Measurements from ENCODE around the gene ATL1.

DNA sequence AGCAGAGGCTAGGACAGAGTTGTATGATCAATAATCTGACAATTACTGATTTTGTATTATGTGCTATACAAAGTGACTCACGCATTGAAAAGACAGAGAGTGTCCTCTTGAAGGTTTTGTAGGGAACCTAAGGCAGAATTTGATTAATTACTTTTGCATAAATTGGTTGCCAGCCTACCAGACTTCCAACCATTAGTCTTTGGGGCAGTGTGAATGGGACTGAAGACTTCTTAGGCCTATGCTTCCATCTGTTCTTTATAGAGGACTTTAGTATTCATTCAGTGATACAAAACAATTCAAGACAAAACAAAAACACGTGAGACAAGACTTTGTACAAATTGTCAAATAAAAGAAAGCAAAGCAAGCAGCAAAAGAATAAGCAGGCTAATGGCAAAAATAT, 46.5 kb downstream of the ATL1 start:
- TF ChIP-seq POLR2AphosphoS5 (IDR thresholded peaks at IDR 0.05; ENCODE audit: low read depth, low read length), result no peak
- TF ChIP-seq POLR2A (IDR thresholded peaks at IDR 0.05; ENCODE audit: control extremely low read depth in 1 of 2, low read depth in 2 of 2, low read length in 2 of 2), result no peak
- TF ChIP-seq EP300 (IDR thresholded peaks at IDR 0.05; ENCODE audit: borderline replicate concordance in 1 of 2, low read depth in 2 of 2, low read length in 2 of 2), result no peak
- no peak for TF ChIP-seq HDAC2 (IDR thresholded peaks at IDR 0.05; ENCODE audit: borderline replicate concordance in 1 of 2, low read depth in 2 of 2, low read length in 2 of 2)
- TF ChIP-seq EZH2 (IDR thresholded peaks at IDR 0.05; ENCODE audit: low read depth, low read length, severe bottlenecking), result no peak
- TF ChIP-seq CTCF (IDR thresholded peaks at IDR 0.05; ENCODE audit: control extremely low read depth in 1 of 3, insufficient read depth in 1 of 3, low read depth in 1 of 3, low read length in 3 of 3), result no peak

Measured in H1 (cell line).